ENCODE measurements around the gene PEX3. TPM values are rescaled to one million over a fixed set of nuclear protein-coding genes. Genes with fewer than 3 reads are reported as not detected.

The PEX3 gene
- total and polyA plus RNA-seq, 2 of the 4 experiments (the other 2 are of a cell fraction): 13.3 to 13.7 TPM

DNA sequence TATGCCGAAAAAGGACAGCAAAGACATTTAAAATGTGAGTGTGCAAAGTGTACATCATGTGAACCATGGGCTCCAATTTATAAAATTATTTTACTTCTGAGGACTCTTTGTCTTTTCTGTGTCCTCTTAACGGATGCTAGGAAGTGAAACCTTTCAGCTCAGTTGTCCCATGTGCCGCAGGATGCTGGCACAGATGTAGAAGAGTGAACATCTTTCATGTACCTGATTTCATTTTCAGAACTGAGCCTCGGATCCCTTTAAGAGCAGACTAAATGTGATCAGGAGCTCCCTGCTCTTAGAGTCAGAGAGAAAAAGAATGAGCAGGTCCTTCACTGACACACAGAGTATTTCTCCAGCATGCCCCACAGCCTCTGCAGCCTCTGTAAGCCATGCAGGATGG is 88.5 kb downstream of the PEX3 start:
- TF ChIP-seq, protein P1, sequence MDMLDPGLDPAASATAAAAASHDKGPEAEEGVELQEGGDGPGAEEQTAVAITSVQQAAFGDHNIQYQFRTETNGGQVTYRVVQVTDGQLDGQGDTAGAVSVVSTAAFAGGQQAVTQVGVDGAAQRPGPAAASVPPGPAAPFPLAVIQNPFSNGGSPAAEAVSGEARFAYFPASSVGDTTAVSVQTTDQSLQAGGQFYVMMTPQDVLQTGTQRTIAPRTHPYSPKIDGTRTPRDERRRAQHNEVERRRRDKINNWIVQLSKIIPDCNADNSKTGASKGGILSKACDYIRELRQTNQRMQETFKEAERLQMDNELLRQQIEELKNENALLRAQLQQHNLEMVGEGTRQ (IDR thresholded peaks at IDR 0.05; ENCODE audit: low read depth, low read length): no peak
- TF ChIP-seq RAD21 (IDR thresholded peaks at IDR 0.05; ENCODE audit: low read length) (no peak), MXI1 (IDR thresholded peaks at IDR 0.05; ENCODE audit: borderline replicate concordance, low read depth, low read length) (no peak), CEBPB (IDR thresholded peaks at IDR 0.05; ENCODE audit: low read depth, low read length) (no peak), FOS (IDR thresholded peaks at IDR 0.05; ENCODE audit: low read depth, low read length) (no peak), MAFK (IDR thresholded peaks at IDR 0.05; ENCODE audit: low read depth, low read length) (no peak), BHLHE40 (IDR thresholded peaks at IDR 0.05; ENCODE audit: low read depth, low read length) (no peak), POLR2A (IDR thresholded peaks at IDR 0.05; ENCODE audit: low read depth, low read length) (no peak), SMC3 (IDR thresholded peaks at IDR 0.05; ENCODE audit: low read depth, low read length) (no peak), RCOR1 (IDR thresholded peaks at IDR 0.05; ENCODE audit: insufficient replicate concordance, low read length) (no peak), MAZ (IDR thresholded peaks at IDR 0.05; ENCODE audit: borderline replicate concordance, low read depth, low read length) (no peak), NFE2L2 (IDR thresholded peaks at IDR 0.05; ENCODE audit: low read depth, low read length) (no peak), CHD1 (IDR thresholded peaks at IDR 0.05; ENCODE audit: low read depth, low read length) (no peak), RFX5 (IDR thresholded peaks at IDR 0.05; ENCODE audit: low read depth, low read length) (no peak)
- TF ChIP-seq, protein P2, sequence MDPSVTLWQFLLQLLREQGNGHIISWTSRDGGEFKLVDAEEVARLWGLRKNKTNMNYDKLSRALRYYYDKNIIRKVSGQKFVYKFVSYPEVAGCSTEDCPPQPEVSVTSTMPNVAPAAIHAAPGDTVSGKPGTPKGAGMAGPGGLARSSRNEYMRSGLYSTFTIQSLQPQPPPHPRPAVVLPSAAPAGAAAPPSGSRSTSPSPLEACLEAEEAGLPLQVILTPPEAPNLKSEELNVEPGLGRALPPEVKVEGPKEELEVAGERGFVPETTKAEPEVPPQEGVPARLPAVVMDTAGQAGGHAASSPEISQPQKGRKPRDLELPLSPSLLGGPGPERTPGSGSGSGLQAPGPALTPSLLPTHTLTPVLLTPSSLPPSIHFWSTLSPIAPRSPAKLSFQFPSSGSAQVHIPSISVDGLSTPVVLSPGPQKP (IDR thresholded peaks at IDR 0.05; ENCODE audit: borderline replicate concordance, low read depth, low read length): no peak
- TF ChIP-seq, protein P3, sequence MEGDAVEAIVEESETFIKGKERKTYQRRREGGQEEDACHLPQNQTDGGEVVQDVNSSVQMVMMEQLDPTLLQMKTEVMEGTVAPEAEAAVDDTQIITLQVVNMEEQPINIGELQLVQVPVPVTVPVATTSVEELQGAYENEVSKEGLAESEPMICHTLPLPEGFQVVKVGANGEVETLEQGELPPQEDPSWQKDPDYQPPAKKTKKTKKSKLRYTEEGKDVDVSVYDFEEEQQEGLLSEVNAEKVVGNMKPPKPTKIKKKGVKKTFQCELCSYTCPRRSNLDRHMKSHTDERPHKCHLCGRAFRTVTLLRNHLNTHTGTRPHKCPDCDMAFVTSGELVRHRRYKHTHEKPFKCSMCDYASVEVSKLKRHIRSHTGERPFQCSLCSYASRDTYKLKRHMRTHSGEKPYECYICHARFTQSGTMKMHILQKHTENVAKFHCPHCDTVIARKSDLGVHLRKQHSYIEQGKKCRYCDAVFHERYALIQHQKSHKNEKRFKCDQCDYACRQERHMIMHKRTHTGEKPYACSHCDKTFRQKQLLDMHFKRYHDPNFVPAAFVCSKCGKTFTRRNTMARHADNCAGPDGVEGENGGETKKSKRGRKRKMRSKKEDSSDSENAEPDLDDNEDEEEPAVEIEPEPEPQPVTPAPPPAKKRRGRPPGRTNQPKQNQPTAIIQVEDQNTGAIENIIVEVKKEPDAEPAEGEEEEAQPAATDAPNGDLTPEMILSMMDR (conservative IDR thresholded peaks at IDR 0.05; ENCODE audit: low read depth, low read length): no peak
- Histone ChIP-seq H2BK20ac (ENCODE audit: low read depth, low read length) (no peak overlapping the region), H4K20me1 (ENCODE audit: insufficient read depth, low read length) (no peaks in the 10 kb centered on the region), H3K27ac (ENCODE audit: insufficient read depth, low read length) (no peak overlapping the region), H3K4me1 (ENCODE audit: control insufficient read depth, insufficient read depth, low read length) (peaks cover 3% of the 10 kb centered on the region; the same call in 1 of the 2 replicates), H3K23ac (ENCODE audit: low read depth, low read length) (0 out of 2 replicates have a peak overlapping the region, but pooled peaks have one; percentile 4), H3K79me1 (ENCODE audit: low read depth in 1 of 2, low read length in 2 of 2) (peaks cover 20 to 40% of the 10 kb centered on the region in 2 experiments), H3K4ac (ENCODE audit: low read depth, low read length) (no peak overlapping the region), H3K14ac (replicated peaks; ENCODE audit: low read depth, low read length) (no peak overlapping the region), H2AK9ac (replicated peaks; ENCODE audit: low read depth, low read length, poor library complexity) (no peak overlapping the region), H4K5ac (ENCODE audit: low read depth, low read length) (no peak overlapping the region), H3K4me2 (ENCODE audit: low read depth, low read length) (no peak overlapping the region), H3K18ac (ENCODE audit: low read depth, low read length) (no peak overlapping the region; the same call in 1 of the 2 replicates), H3K4me3 (ENCODE audit: insufficient read depth, low read depth, low read length) (no peak overlapping the region), H4K8ac (ENCODE audit: low read depth in 2 of 2, low read length in 2 of 2) (no peak overlapping the region), H2AFZ (replicated peaks; ENCODE audit: low read length, poor library complexity) (no peak overlapping the region), H3K9me3 (ENCODE audit: control insufficient read depth, insufficient read depth, low read length) (no peaks in the 10 kb centered on the region), H2BK5ac (ENCODE audit: low read depth, low read length, poor library complexity, severe bottlenecking) (no peak overlapping the region), H4K91ac (ENCODE audit: insufficient read depth, low read depth, low read length) (no peak overlapping the region), H2BK120ac (ENCODE audit: low read depth, low read length) (no peak overlapping the region), H3K9me1 (ENCODE audit: insufficient read depth, low read length) (no peaks in the 10 kb centered on the region), H3K9ac (ENCODE audit: low read depth, low read length) (no peak overlapping the region), H3K27me3 (ENCODE audit: control insufficient read depth, insufficient read depth, low read length) (no peaks in the 10 kb centered on the region), H3K36me3 (ENCODE audit: control insufficient read depth, insufficient read depth, low read length) (no peaks in the 10 kb centered on the region), H3K56ac (ENCODE audit: extremely low read depth, insufficient read depth, low read length) (no peak overlapping the region), H2BK15ac (ENCODE audit: low read depth, low read length) (no peak overlapping the region), H2AK5ac (ENCODE audit: low read depth, low read length) (no peak overlapping the region)
- no TSS peak for BruUV-seq (replicated peaks)
- intact Hi-C loops (cut with micrococcal nuclease): no loop called here
- CTCF ChIA-PET: no interaction called here
- ATAC-seq (ENCODE audit: low read depth) (no peak), DNase-seq (no peak)
- no CpG with 5 or more reads among the region's 4 CpGs for WGBS, 2 experiments (ENCODE audit: extremely low coverage in 2 of 2, insufficient read length in 1 of 2)
- dilution Hi-C loops (cut with HindIII; ENCODE audit: low sequenced_read_pairs, unreplicated experiment): no loop called here
- in situ Hi-C loops (cut with MboI; ENCODE audit: low sequenced_read_pairs): no loop called here
- POLR2A ChIA-PET (ENCODE audit: unreplicated experiment): no interaction called here
